ENCODE measurements around the gene HS3ST2.
"Not testable (repeated sequence)": the region's sequence is repeated elsewhere in the genome, so short reads cannot be mapped to it uniquely, and the experiment has no call there.

HS3ST2 gene

GRCh38 chr16:22887445-22887844, 73.5 kb downstream of the HS3ST2 start:
- TF ChIP-seq, protein P1, sequence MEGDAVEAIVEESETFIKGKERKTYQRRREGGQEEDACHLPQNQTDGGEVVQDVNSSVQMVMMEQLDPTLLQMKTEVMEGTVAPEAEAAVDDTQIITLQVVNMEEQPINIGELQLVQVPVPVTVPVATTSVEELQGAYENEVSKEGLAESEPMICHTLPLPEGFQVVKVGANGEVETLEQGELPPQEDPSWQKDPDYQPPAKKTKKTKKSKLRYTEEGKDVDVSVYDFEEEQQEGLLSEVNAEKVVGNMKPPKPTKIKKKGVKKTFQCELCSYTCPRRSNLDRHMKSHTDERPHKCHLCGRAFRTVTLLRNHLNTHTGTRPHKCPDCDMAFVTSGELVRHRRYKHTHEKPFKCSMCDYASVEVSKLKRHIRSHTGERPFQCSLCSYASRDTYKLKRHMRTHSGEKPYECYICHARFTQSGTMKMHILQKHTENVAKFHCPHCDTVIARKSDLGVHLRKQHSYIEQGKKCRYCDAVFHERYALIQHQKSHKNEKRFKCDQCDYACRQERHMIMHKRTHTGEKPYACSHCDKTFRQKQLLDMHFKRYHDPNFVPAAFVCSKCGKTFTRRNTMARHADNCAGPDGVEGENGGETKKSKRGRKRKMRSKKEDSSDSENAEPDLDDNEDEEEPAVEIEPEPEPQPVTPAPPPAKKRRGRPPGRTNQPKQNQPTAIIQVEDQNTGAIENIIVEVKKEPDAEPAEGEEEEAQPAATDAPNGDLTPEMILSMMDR (IDR thresholded peaks at IDR 0.05; ENCODE audit: insufficient read depth, low read depth, low read length, missing control alignments), result no peak
- no peak overlapping the region for H3K4me3 ChIP-seq (ENCODE audit: low read length)
- no peak for DNase-seq (ENCODE audit: low read depth)

DNA sequence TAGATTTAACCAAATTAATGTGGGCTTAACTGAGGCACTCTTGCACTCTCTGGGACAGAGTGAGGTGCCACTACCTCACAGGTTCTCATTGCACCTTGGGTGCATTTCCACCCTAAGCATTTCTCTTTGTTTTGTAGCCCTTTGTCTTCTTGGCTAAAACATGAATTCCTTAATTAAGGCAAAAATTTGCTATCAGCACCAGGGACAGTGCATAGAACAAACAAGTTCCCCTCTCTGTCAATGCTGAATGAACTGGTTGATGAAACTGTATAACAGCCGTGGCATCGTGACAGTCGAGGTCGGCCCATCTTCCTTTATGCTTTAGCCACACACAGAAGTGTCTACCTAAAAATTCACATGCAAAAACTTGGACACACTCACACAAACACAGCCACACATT, 74.8 kb downstream of the HS3ST2 start:
- peak; percentile 17 for DNase-seq (ENCODE audit: low read depth)

GRCh38 chr16:22890976-22891375, 77.0 kb downstream of the HS3ST2 start:
- peak; percentile 62 for DNase-seq (ENCODE audit: low read depth)
- TF ChIP-seq, protein P1 (IDR thresholded peaks at IDR 0.05; ENCODE audit: insufficient read depth, low read depth, low read length, missing control alignments), result no peak
- no peak overlapping the region for H3K4me3 ChIP-seq (ENCODE audit: low read length)

More for the DNA sequence above, 74.8 kb downstream of the HS3ST2 start:
- H3K4me3 ChIP-seq (ENCODE audit: low read length), result no peak overlapping the region
- TF ChIP-seq, protein P1 (IDR thresholded peaks at IDR 0.05; ENCODE audit: insufficient read depth, low read depth, low read length, missing control alignments), result no peak

DNA sequence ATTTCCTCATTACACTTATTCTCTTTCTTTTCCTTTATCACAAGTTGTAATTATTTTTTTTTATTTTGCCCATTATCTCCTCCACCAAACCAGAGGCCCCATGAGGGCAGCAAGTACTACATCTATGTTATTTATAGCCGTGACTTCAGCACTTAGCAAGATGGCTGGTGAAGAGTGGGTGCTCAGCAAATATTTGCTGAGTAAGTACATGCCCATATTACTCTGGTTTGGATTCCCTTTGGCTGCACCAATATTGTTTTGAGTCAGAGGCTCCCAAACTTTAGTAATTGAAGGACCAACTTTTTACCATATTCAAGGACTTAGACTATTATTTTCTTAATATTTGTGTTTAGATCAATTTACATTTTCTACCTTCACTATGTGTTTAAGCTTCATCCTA, 83.2 kb downstream of the HS3ST2 start:
- TF ChIP-seq, protein P1 (IDR thresholded peaks at IDR 0.05; ENCODE audit: insufficient read depth, low read depth, low read length, missing control alignments), result no peak
- H3K4me3 ChIP-seq (ENCODE audit: low read length), result no peak overlapping the region
- DNase-seq (ENCODE audit: low read depth), result no peak

DNA sequence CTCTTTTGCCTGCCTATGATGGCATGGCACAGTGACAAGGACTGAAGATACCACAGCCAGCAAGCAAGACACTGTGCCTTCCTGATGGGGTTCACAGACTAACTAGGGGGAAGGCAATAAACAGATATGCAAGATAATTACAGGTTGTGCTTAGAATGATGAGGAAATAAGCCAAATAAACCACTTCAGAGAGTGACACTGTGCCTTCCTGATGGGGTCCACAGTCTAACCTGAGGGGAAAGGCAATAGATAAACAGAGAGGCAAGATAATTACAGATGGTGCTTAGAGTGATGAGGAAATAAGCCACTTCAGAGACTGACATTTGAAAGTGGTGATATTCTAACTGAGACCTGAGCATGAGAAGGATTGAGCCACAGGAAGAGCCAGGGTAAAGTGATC, 84.2 kb downstream of the HS3ST2 start:
- no peak for DNase-seq (ENCODE audit: low read depth)
- TF ChIP-seq, protein P1 (IDR thresholded peaks at IDR 0.05; ENCODE audit: insufficient read depth, low read depth, low read length, missing control alignments), result no peak
- H3K4me3 ChIP-seq (ENCODE audit: low read length), result no peak overlapping the region

DNA sequence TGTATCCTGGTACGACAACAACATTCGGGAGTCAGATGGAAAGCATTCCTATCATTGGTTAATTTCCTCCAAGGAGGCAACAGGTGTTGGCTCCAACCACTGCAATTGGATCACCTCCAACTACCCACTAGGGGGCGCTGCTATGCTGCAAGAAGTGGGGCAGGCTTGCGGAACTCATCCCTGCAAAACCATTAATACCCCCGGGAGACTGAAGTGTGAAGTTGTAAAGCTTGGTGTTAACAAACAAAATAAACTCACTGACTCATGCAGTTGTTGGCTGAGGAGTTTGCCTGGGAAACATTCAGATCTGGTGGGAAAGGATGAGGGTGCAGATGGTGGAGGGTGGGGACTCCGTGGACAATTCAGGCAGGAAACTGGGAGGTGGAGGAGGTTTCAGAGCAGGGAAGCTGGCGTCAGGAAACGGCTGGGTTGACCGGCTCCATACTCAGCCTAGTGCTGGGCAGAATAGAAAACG, 84.9 kb downstream of the HS3ST2 start:
- no peak overlapping the region for H3K4me3 ChIP-seq (ENCODE audit: low read length)
- DNase-seq (ENCODE audit: low read depth), result peak; percentile 86
- TF ChIP-seq, protein P1 (IDR thresholded peaks at IDR 0.05; ENCODE audit: insufficient read depth, low read depth, low read length, missing control alignments), result peak; percentile 88

DNA sequence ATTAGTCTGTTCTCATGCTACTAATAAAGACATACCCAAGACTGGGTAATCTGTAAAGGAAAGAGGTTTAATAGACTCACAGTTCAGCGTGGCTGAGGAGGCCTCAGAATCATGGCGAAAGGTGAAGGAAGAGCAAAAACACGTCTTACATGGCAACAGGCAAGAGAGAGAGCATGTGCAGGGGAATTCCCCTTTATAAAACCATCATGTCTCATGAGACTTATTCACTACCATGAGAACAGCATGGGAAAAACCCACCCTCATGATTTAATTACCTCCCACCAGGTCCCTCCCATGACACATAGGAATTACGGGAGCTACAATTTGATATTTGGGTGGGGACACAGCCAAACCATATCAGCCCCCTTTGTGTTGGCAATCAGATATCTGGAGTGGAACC, 85.6 kb downstream of the HS3ST2 start:
- not testable (repeated sequence) for DNase-seq (ENCODE audit: low read depth)

More for the DNA sequence above, 85.6 kb downstream of the HS3ST2 start:
- H3K4me3 ChIP-seq (ENCODE audit: low read length), result not testable (repeated sequence)

Measured in epithelial cell of esophagus (primary cell).